Hepatocyte (in vitro differentiated cells): ENCODE data around the gene CEP250.

ENCODE experiments used
- EZH2 ChIP-seq: fragments of 200-600 bp; sonication (generic); IDR thresholded peaks from 2 replicates; pipeline ENCODE4 v1.6.1; 2016; ENCODE audit warnings: antibody characterized with exemption, mild to moderate bottlenecking, borderline replicate concordance
- EZH2phosphoT487 ChIP-seq: fragments of 200-600 bp; sonication (generic); IDR thresholded peaks from one replicate; pipeline ENCODE4 v1.6.1; 2018; ENCODE audit warnings: antibody characterized with exemption, mild to moderate bottlenecking, low read depth, moderate library complexity; ENCODE audit not compliant: unreplicated experiment, severe bottlenecking
- TF ChIP-seq, protein P1 (sequence below): fragments of 200-600 bp; sonication (generic); IDR thresholded peaks from 2 replicates; pipeline ENCODE4 v1.5.1; 2016; ENCODE audit warnings: antibody characterized with exemption, mild to moderate bottlenecking; ENCODE audit not compliant: poor library complexity

GRCh38 chr20:35542990-35543389, 87.6 kb downstream of the CEP250 start:
- no peak for TF ChIP-seq EZH2
- TF ChIP-seq, protein P1, sequence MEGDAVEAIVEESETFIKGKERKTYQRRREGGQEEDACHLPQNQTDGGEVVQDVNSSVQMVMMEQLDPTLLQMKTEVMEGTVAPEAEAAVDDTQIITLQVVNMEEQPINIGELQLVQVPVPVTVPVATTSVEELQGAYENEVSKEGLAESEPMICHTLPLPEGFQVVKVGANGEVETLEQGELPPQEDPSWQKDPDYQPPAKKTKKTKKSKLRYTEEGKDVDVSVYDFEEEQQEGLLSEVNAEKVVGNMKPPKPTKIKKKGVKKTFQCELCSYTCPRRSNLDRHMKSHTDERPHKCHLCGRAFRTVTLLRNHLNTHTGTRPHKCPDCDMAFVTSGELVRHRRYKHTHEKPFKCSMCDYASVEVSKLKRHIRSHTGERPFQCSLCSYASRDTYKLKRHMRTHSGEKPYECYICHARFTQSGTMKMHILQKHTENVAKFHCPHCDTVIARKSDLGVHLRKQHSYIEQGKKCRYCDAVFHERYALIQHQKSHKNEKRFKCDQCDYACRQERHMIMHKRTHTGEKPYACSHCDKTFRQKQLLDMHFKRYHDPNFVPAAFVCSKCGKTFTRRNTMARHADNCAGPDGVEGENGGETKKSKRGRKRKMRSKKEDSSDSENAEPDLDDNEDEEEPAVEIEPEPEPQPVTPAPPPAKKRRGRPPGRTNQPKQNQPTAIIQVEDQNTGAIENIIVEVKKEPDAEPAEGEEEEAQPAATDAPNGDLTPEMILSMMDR, result no peak
- TF ChIP-seq EZH2phosphoT487, result no peak
